HG03135 (cell line): Measurements from ENCODE around the gene CACNA2D3.
"Not testable (repeated sequence)": the region's sequence is repeated elsewhere in the genome, so short reads cannot be mapped to it uniquely, and the experiment has no call there.

Experiments
- ATAC-seq: cut with Tn5 transposase; IDR thresholded peaks from one replicate; pipeline ENCODE4 v1.9.1; 2021; ENCODE audit warnings: mild to moderate bottlenecking, moderate library complexity; ENCODE audit not compliant: unreplicated experiment

CACNA2D3 gene

DNA sequence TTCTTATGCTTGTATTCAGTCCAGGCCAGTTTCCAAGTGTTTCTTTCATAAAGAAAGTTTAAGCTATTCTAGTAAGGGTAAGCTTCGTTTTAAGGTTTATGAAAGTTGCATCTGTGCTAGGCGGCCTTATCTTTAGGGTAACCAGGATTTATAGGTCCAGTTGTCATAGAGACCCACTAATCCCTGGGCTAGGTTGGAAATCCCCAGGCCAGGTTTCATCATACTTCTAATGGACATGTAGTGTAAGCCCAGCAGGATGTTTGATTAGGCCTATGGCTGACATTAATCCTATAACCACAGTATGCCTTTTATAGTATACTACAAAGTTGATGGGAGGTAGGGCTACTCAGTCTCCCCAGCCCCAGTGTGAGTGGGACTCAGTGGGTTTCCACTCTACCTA is 312.4 kb downstream of the CACNA2D3 start:
- ATAC-seq: no peak

GRCh38 chr3:54437271-54437670 is 314.9 kb downstream of the CACNA2D3 start:
- no peak for ATAC-seq

DNA sequence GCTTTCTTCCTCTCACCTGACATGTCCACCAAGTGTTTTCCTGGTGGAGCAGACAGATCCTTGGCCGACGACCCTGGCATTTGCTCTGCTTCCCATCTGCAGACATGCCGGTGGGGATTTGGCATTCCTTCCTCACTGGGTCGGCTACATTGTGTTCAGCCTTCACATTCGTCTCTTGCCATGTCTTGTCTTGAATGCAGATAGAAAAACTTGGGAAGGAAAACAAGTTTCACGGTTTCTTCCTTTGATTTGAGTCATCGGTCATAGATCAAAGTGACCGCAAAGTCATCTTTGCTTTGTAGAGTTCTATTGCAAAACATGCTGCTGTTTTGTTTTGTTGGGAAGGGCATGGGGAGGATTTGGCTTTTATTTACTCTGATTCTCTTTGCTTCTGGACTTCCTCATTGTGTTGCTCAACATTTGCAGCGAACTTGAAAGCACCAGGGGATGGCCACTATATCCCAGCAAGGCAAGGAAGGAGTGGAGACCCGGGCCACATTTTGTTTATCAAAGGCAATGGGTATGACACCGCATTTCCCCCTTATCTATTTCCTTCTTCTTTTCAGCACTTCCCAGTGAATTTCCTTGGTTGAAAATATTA is 321.3 kb downstream of the CACNA2D3 start:
- no peak for ATAC-seq

DNA sequence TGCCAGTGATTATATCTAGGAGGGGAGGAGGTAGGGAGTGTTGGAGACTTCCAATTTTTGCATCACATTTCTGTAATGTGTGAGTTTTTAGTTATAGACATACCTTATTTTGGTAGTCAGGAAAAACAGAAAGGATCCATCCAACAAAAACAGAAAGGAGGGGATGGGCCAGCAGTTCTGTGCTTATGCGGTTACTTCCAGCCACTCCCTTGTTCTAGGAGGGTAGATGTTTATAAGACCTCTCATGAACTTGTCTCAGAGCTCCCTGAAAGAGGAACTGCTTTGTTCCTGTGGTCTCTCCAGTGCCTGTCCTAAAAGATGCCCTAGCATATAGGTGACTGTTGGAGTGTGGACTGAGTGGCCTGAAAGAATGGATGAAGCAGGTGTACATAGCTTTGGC is 323.3 kb downstream of the CACNA2D3 start:
- ATAC-seq: no peak

DNA sequence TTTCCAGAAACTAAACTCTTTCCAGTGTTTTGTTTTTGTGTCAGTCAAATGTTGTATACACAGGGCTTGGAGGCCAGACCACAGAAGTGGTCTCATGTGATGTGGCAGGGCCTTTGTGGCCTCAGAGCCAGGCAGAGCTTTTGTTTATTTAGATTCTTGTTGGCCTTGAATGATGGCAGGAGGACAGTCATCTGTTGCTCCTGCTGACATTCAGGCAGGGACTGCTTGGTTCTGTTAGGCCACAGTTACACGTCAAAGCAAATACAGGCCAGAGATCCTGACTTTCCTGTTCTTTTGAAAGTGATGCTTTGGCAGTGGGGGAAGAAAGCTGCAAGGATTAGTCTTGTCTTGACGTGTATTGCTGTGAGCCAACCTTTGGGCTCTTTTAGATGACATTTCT is 325.1 kb downstream of the CACNA2D3 start:
- ATAC-seq: no peak

GRCh38 chr3:54454806-54455205 is 332.5 kb downstream of the CACNA2D3 start:
- no peak for ATAC-seq

DNA sequence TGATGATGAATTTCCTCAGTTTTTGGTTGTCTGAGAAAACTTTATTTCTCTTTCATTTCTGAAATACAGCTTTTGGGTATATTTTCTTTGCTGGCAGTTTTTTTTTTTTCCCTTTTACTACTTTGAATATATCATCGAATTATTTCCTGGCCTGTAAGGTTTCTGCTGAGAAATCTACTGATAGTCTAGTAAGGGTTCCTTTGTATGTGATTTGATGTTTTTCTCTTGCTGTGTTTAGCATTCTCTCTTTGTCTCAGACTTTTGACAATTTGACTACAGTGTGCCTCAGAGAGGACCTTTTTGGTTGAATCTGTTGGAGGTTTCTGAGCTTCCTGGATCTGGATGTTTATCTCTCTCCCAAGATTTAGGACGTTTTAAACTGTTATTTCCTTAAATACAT is 336.0 kb downstream of the CACNA2D3 start:
- no peak for ATAC-seq

DNA sequence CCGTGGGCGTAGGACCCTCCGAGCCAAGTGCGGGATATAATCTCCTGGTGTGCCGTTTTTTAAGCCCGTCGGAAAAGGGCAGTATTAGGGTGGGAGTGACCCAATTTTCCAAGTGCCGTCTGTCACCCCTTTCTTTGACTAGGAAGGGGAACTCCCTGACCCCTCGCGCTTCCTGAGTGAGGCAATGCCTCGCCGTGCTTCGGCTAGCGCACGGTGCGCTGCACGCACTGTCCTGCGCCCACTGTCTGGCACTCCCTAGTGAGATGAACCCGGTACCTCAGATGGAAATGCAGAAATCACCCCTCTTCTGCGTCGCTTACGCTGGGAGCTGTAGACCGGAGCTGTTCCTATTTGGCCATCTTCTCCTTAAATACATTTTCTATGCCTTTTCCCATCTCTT is 342.2 kb downstream of the CACNA2D3 start:
- not testable (repeated sequence) for ATAC-seq

DNA sequence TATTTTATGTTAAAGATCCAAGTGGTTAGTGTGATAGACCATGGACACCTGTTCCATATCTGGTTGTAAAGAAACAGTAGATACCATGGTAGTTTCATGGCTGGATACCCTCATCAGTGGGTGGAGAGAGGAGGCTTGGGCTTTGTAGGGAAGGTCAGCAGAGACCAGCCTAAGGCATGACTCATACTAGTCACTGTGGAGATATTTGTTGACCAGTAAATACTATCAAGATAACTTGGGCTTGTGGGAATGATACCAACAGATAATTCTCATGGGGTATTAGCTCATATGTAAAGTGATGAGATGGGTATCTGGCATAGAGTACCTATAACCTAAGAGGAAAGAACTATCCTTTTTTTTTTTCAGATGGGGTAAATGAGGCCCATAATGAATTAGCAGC is 354.5 kb downstream of the CACNA2D3 start:
- ATAC-seq: no peak

DNA sequence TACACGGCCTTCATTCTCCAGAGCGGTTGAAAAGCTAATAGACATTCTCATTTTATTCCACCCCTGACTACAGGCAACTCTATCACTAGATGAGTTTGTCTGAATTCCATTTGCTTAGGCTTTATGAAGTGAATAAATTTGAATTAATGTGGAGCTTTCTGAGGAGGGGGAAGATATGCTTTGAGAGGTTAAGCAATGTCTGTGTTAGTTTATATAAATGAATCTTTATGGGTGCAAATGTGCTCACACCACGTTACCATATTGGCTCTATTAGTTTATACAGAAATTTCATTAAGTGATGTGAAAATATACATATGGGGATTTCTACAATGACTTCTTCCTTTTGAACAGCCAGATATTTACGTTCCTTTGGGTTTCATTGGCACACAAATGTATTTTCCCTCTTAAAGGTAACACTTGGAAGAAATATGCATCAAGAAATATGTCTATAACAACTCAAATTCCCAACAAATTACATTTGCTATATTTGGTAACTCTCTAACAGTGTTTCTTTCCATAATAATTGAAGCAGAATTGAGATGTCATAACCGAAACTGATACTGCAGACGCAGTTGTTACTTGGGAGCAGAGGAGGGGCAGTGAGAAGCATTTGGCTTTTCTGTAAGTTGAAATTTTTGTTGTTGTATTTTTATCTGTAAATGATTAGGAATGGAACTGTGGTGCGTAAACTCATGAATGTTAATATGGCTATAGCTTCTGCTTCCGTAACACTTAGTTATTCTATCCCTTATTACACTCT is 359.4 kb downstream of the CACNA2D3 start:
- ATAC-seq: no peak

GRCh38 chr3:54484334-54484733 is 362.0 kb downstream of the CACNA2D3 start:
- no peak for ATAC-seq

DNA sequence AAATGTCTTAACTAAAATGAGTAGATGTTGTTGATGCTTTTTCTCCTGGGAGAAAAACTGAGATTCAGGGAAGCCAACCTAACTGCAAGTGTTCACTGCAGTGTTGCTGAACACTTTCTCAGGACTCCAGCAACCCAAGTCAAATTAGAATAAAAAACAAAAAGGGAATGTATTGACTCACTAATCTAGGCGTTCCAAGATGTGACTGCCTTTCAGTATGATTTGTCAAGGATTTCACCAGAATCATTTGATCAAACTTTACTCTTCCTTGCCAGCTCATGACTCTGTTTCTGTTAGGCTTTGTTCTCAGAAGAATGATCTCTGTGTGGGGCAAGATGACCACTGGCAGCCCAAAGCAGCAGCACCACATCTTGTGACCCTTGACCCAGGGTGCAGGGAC is 364.0 kb downstream of the CACNA2D3 start:
- no peak for ATAC-seq

GRCh38 chr3:54488297-54488696 is 365.9 kb downstream of the CACNA2D3 start:
- no peak for ATAC-seq

- ATAC-seq: no peak
Measured at GRCh38 chr3:54494209-54494608, 371.9 kb downstream of the CACNA2D3 start.

- no peak for ATAC-seq
Measured at GRCh38 chr3:54506603-54507002, 384.3 kb downstream of the CACNA2D3 start.

- no peak for ATAC-seq
Measured at GRCh38 chr3:54507876-54508460, 385.6 kb downstream of the CACNA2D3 start.

DNA sequence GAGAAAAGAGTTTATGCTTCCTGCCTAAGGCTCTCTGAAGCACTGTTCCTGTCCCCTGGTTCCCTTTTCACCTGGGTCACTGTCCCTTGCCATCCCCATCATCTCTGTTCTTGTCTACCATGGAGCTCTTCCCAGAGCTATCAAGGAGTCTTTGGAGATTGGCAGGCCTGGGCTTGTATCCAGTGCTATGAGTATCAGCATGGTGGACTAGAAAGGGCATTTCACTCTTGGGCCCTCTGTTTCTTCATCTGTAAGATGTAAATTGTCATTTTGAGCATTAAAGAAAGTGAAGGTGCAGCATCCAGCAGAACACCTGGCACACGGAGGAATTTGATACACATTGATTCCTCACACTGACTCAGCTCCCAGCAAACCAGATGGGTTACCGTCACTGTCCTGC is 388.2 kb downstream of the CACNA2D3 start:
- no peak for ATAC-seq

DNA sequence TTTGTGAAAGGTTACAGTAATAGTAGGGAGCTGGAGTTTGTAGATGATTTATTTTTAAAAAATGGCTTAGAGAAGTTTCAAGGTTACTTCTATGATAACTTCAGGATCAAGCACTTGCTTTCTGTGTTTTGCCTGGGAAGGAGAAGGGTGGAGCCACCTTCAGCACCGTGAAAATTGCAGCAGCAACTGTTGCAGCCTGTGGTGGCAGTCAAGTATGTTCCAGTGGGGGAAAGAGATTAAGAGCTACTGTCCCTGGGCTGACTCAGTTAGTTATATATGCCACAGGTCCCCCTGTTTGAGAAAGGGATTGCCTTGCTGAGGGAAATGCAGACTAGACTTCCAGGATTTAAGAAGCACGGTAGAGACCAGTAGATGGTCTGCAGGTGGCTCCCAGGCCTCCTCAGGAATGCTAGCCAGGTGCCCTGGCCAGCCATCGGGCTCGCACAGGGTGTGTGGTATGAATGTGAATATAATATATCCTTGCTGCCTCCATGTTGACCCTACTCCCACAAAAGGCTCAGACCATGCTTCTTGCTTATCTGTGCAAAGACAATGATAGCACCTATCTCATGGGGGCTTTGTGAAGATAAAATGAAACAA is 389.5 kb downstream of the CACNA2D3 start:
- ATAC-seq: no peak

GRCh38 chr3:54514006-54514405 is 391.7 kb downstream of the CACNA2D3 start:
- no peak for ATAC-seq

GRCh38 chr3:54514416-54514815 is 392.1 kb downstream of the CACNA2D3 start:
- ATAC-seq: no peak

- ATAC-seq: no peak
Measured at GRCh38 chr3:54515441-54516213, 393.3 kb downstream of the CACNA2D3 start.
